ENCODE results near the gene DEUP1.

DEUP1 gene

GRCh38 chr11:93326681-93327080, 3.9 kb upstream of the DEUP1 start:
- ATAC-seq (no peak), DNase-seq (no peak)
- Mint-ChIP-seq H3K4me1 (no peaks in the 10 kb centered on the region), H3K27ac (no peak overlapping the region), H3K9me3 (no peaks in the 10 kb centered on the region), H3K27me3 (peaks cover 27% of the 10 kb centered on the region), H3K4me3 (no peak overlapping the region)

DNA sequence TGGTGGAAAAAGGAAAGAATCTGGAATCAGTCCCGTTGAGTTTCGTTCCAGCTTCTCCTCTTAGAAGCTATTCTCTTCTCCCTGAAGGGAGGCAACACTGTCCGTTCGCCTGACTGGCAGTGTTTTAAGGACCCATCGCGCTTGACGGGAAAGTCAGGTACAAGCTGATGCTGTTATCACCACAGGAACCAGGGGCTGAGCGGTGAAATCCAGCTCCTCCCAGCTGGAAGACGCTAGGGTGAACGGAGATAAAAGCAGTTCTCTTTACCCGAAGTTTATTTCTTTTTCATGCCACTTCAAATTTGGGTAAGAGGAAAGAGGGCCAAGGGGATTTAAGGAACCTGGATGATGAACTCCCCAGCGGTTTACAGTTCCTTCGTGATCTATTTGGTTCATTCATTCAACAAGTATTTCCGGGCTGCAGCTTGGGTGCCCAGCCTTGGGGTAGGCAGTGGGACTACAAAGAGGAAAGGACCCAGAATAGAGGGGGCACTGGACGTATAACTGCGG, 551 bp upstream of the DEUP1 start:
- Mint-ChIP-seq H3K9me3 (no peaks in the 10 kb centered on the region), H3K4me3 (peak overlapping the region; percentile 51 to 68), H3K27me3 (peaks cover 54% of the 10 kb centered on the region), H3K4me1 (no peaks in the 10 kb centered on the region), H3K27ac (no peak overlapping the region)
- ATAC-seq (no peak), DNase-seq (no peak)

- Mint-ChIP-seq H3K27me3 (no peaks in the 10 kb centered on the region), H3K4me1 (no peaks in the 10 kb centered on the region), H3K27ac (no peak overlapping the region), H3K4me3 (no peak overlapping the region), H3K9me3 (no peaks in the 10 kb centered on the region)
- DNase-seq (no peak), ATAC-seq (no peak)
Observed at GRCh38 chr11:93340223-93340622, 9.7 kb downstream of the DEUP1 start.

DNA sequence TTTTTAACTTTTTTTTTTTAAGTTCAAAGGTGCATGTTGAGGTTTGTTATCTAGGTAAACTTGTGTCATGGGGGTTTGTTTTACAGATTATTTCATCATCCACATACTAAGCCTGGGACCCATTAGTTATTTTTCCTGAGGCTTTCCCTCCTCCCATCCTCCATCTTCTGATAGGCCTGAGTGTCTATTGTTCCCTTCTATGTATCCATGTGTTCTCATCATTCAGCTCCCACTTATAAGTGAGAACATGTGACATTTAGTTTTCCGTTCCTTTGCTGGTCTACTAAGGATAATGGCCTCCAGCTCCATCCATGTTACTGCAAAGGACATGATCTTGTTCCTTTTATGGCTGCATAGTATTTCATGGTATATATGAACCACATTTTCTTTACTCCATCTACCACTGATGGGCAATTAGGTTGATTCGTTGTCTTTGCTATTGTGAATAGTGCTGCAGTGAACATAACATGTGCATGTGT, 14.4 kb downstream of the DEUP1 start:
- no peaks in the 10 kb centered on the region for H3K9me3 Mint-ChIP-seq
- peaks cover 7% of the 10 kb centered on the region for H3K27me3 Mint-ChIP-seq
- no peak overlapping the region for H3K4me3 Mint-ChIP-seq

GRCh38 chr11:93348930-93349329, 18.4 kb downstream of the DEUP1 start:
- Mint-ChIP-seq H3K9me3 (peaks cover 0 to 2% of the 10 kb centered on the region in 2 donors), H3K4me3 (no peak overlapping the region), H3K27me3 (peaks cover 12% of the 10 kb centered on the region)

More for the DNA sequence above, 14.4 kb downstream of the DEUP1 start:
- H3K27ac Mint-ChIP-seq: peak overlapping the region in 1 of 2 donors; percentile 10
- no peaks in the 10 kb centered on the region for H3K4me1 Mint-ChIP-seq
- DNase-seq (no peak), ATAC-seq (no peak)

DNA sequence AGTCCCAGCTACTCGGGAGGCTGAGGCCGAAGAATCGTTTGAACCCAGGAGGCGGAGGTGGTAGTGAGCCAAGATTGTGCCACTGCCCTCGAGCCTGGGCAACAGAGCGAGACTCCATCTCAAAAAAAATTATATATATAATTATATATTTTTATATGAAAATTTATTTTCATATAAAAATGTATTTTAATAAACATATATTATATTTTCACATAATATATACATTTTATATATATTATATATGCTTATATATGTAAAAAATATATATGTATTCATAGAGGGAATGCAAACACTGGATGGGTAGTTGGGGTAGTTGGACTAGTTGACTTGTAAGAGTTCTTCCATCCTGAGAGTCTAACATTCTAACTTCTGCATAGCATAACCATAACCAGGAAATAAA, 20.3 kb downstream of the DEUP1 start:
- peaks cover 12% of the 10 kb centered on the region for H3K27me3 Mint-ChIP-seq
- no peaks in the 10 kb centered on the region for H3K4me1 Mint-ChIP-seq
- H3K27ac Mint-ChIP-seq: no peak overlapping the region
- H3K9me3 Mint-ChIP-seq: peaks cover 7 to 9% of the 10 kb centered on the region in 2 donors
- ATAC-seq (no peak), DNase-seq (no peak)
- no peak overlapping the region for H3K4me3 Mint-ChIP-seq

More at GRCh38 chr11:93348930-93349329, 18.4 kb downstream of the DEUP1 start:
- DNase-seq (no peak), ATAC-seq (no peak)
- H3K4me1 Mint-ChIP-seq: no peaks in the 10 kb centered on the region
- H3K27ac Mint-ChIP-seq: no peak overlapping the region

DNA sequence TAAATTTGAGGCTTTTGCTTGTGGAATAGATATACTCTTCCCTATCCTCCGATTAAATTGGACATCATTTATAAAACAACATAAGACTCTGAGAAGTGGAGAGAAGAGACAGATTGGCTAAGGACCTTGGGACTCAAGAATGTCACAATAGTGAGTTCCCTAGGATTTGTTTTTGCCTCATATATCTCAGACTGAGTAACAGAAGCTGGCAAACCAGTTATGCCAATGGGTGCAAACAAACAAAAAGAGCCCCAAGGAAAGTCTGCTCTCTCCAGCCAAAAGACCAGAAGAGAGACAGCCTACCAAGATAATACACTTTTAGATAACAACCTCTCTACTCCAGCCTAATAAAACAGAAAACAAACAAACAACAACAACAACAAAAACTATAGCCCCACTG, 28.9 kb downstream of the DEUP1 start:
- ATAC-seq: no peak
- Mint-ChIP-seq H3K4me3 (no peak overlapping the region), H3K9me3 (peaks cover 17 to 19% of the 10 kb centered on the region in 2 donors), H3K4me1 (no peaks in the 10 kb centered on the region), H3K27me3 (no peaks in the 10 kb centered on the region), H3K27ac (no peak overlapping the region)
- DNase-seq: no peak

- no peaks in the 10 kb centered on the region for H3K27me3 Mint-ChIP-seq
- DNase-seq: no peak
- H3K4me1 Mint-ChIP-seq: no peaks in the 10 kb centered on the region
- ATAC-seq: no peak
- H3K27ac Mint-ChIP-seq: no peak overlapping the region
- H3K9me3 Mint-ChIP-seq: peaks cover 14 to 17% of the 10 kb centered on the region in 2 donors
- H3K4me3 Mint-ChIP-seq: no peak overlapping the region
Observed at GRCh38 chr11:93361435-93361834, 30.9 kb downstream of the DEUP1 start.

DNA sequence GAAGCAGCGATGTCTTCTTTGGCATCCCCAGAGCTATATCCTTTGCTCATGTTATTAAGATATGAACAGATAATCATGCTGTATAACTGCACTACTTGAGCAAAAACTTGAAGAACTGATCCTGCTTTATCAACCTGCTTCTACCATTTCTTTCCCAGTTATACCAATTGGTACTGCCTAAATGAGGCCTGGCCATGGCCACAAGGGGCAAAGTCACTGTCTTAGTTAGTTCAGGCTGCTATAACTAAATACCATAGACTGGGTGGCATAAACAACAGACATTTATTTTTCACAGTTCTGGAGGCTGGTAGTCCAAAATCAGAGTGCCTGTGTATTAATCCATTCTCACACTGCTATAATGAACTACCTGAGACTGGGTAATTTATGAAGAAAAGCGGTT, 37.5 kb downstream of the DEUP1 start:
- Mint-ChIP-seq H3K27me3 (no peaks in the 10 kb centered on the region), H3K4me3 (no peak overlapping the region), H3K27ac (no peak overlapping the region), H3K9me3 (peaks cover 11 to 14% of the 10 kb centered on the region in 2 donors), H3K4me1 (no peaks in the 10 kb centered on the region)
- ATAC-seq (no peak), DNase-seq (no peak)

DNA sequence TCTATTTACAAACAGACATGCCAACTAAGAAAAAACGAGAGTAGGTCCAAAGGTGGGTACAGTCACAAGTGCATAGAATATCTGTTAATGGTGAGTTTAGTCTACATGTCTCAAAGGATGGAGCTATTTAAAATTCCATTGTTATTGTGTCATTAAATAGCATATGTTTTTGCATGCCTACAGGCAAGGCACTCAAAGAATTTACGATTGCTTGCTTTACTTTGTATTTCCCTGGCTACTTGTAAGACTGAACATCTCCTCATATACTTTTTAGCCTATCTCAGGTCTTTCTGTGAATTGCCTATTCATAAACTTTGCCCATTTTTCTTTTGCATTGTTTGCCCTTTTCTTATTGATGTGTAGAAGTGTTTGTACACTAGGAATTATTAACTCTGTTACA, 39.7 kb downstream of the DEUP1 start:
- no peak overlapping the region for H3K4me3 Mint-ChIP-seq
- no peak for ATAC-seq
- H3K9me3 Mint-ChIP-seq: peaks cover 11 to 14% of the 10 kb centered on the region in 2 donors
- no peak for DNase-seq
- no peaks in the 10 kb centered on the region for H3K27me3 Mint-ChIP-seq
- H3K4me1 Mint-ChIP-seq: no peaks in the 10 kb centered on the region
- H3K27ac Mint-ChIP-seq: no peak overlapping the region

GRCh38 chr11:93389737-93390136, 59.2 kb downstream of the DEUP1 start:
- no peak for DNase-seq
- Mint-ChIP-seq H3K27ac (no peak overlapping the region), H3K9me3 (no peaks in the 10 kb centered on the region), H3K4me3 (no peak overlapping the region), H3K4me1 (no peaks in the 10 kb centered on the region), H3K27me3 (peaks cover 8% of the 10 kb centered on the region)
- no peak for ATAC-seq

DNA sequence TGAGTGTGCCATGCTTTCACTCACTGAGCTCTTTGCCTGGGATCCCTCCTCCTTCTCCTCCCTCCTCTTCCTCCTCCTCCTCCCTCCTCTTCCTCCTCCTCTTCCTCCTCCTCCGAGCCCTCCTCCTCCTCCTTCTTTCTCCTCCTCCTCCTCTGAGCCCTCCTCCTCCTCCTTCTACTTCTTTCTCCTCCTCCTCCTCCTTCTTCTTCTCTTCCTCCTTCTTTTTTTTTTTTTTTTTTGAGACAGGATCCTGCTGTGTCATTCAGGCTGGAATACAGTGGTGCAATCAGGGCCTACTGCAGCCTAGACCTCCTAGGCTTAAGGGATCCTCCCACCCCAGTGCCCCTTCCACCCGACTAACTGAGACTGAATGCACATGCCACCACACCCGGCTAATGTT, 62.3 kb downstream of the DEUP1 start:
- no peak for ATAC-seq
- no peak for DNase-seq
- no peaks in the 10 kb centered on the region for H3K9me3 Mint-ChIP-seq
- H3K4me1 Mint-ChIP-seq: no peaks in the 10 kb centered on the region
- H3K4me3 Mint-ChIP-seq: no peak overlapping the region
- H3K27me3 Mint-ChIP-seq: peaks cover 8% of the 10 kb centered on the region
- H3K27ac Mint-ChIP-seq: no peak overlapping the region

DNA sequence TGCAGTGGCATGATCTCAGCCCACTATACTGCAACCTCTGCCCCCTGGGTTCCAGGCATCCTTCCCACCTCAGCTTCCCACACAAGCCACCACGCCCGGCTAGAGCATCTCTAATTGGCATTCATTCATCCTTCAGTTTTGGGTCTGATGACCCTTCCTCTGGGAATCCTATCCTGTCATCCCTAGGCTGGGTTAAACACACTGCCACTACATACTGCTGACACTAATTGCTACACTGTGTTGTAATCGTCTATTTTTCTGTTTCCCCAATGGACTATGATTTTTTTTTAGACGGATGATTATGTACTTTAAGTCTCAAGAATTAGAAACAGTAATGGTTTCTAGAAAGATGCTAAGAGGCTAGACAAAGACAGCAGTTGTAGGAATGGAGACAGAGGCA, 62.8 kb downstream of the DEUP1 start:
- no peak for ATAC-seq
- H3K4me1 Mint-ChIP-seq: no peaks in the 10 kb centered on the region
- no peak overlapping the region for H3K4me3 Mint-ChIP-seq
- H3K9me3 Mint-ChIP-seq: no peaks in the 10 kb centered on the region
- H3K27ac Mint-ChIP-seq: no peak overlapping the region
- peaks cover 8% of the 10 kb centered on the region for H3K27me3 Mint-ChIP-seq
- DNase-seq: no peak

- DNase-seq (no peak), ATAC-seq (no peak)
- Mint-ChIP-seq H3K9me3 (no peaks in the 10 kb centered on the region), H3K4me1 (no peaks in the 10 kb centered on the region), H3K27me3 (peaks cover under 1% of the 10 kb centered on the region), H3K4me3 (no peak overlapping the region), H3K27ac (no peak overlapping the region)
Observed at GRCh38 chr11:93394488-93394887, 63.9 kb downstream of the DEUP1 start.

DNA sequence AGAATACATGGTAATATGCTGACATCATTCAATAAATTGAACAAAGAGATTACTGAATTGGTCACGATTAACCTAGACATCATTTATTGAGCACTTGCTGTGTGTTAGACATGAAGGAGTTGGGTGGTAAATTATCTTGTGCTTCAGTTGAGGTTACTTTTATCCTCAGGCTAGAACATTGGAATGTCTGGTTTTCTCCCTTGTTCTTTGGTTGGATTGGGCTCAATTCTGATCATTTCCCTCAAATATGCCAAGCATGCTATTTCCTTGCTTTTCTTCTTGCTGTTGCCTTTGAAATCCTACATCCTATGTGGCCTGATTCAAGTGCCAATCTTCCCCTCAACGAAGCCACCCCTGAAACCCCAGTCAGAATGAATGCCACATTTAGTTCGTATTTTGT, 65.8 kb downstream of the DEUP1 start:
- DNase-seq: no peak
- peaks cover 8% of the 10 kb centered on the region for H3K27me3 Mint-ChIP-seq
- peaks cover 0 to 7% of the 10 kb centered on the region in 2 donors for H3K9me3 Mint-ChIP-seq
- H3K4me1 Mint-ChIP-seq: no peaks in the 10 kb centered on the region
- no peak overlapping the region for H3K27ac Mint-ChIP-seq
- H3K4me3 Mint-ChIP-seq: no peak overlapping the region
- no peak for ATAC-seq

DNA sequence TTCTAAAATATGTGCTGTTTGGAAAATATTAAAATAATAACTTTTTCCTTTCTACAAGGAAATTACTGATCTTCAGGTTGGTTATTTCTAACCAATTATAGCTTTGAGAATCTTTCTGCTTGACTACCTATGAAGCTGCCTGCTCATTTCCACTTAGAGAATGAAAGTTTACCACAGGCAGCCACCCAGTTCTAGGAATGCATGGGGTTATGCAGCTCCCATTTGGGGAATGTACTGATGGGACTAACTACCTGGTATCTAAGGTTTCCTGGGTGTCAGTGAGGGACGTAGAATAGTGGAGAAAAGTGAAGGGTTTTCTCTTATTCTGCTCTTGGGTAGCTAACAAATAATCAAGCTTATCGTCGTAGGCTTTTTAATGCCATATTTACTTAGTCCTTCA, 73.4 kb downstream of the DEUP1 start:
- no peak overlapping the region for H3K4me3 Mint-ChIP-seq
- no peak for ATAC-seq
- peaks cover 0 to 7% of the 10 kb centered on the region in 2 donors for H3K9me3 Mint-ChIP-seq
- no peak overlapping the region for H3K27ac Mint-ChIP-seq
- H3K4me1 Mint-ChIP-seq: no peaks in the 10 kb centered on the region
- peaks cover 8% of the 10 kb centered on the region for H3K27me3 Mint-ChIP-seq
- DNase-seq: no peak

- DNase-seq (no peak), ATAC-seq (peak; percentile 79)
- Mint-ChIP-seq H3K27me3 (no peaks in the 10 kb centered on the region), H3K9me3 (no peaks in the 10 kb centered on the region), H3K27ac (peak overlapping the region in 1 of 2 donors; percentile 12), H3K4me1 (no peaks in the 10 kb centered on the region), H3K4me3 (no peak overlapping the region)
Observed at GRCh38 chr11:93407777-93408401, 77.3 kb downstream of the DEUP1 start.
